ENCODE measurements around the gene SACS. TPM values are rescaled to one million over a fixed set of nuclear protein-coding genes. Genes with fewer than 3 reads are reported as not detected.

The SACS gene
- polyA plus RNA-seq, 3 donors = 1.7 to 2.7 (median 2.2) TPM

GRCh38 chr13:23359882-23360281 is 73.6 kb downstream of the SACS start:
- H3K4me3 Mint-ChIP-seq = no peak overlapping the region
- no peak overlapping the region for H2AFZ ChIP-seq (ENCODE audit: insufficient read depth, low read depth, low read length, poor library complexity, severe bottlenecking)
- H3K36me3 ChIP-seq (replicated peaks in 1 of 2; ENCODE audit: control insufficient read depth in 1 of 2, insufficient read depth in 2 of 2, low read length in 2 of 2) = peaks cover 25 to 77% of the 10 kb centered on the region in 2 donors
- H3K4me1 ChIP-seq (ENCODE audit: control insufficient read depth in 1 of 2, insufficient read depth in 2 of 2, low read length in 2 of 2) = no peaks in the 10 kb centered on the region
- H3K4me3 ChIP-seq (replicated peaks in 1 of 3; ENCODE audit: low read depth in 2 of 3, low read length in 3 of 3) = no peak overlapping the region
- H3K9me3 Mint-ChIP-seq = no peaks in the 10 kb centered on the region
- H3K79me2 ChIP-seq (ENCODE audit: insufficient read depth, low read length) = no peaks in the 10 kb centered on the region
- H3K27me3 Mint-ChIP-seq (ENCODE audit: low read depth in 3 of 3) = peaks cover 0 to 3% (median 0%) of the 10 kb centered on the region in 3 donors
- peaks cover 60 to 67% of the 10 kb centered on the region in 2 donors for H3K36me3 Mint-ChIP-seq
- no peak overlapping the region for H3K9ac ChIP-seq (ENCODE audit: insufficient read depth, low read length, poor library complexity, severe bottlenecking)
- no peaks in the 10 kb centered on the region for H4K20me1 ChIP-seq (ENCODE audit: insufficient read depth, low read length)
- no peak overlapping the region for H3K27ac Mint-ChIP-seq
- H3K27me3 ChIP-seq (ENCODE audit: control insufficient read depth in 2 of 2, insufficient read depth in 2 of 2, low read length in 2 of 2) = no peaks in the 10 kb centered on the region
- WGBS (ENCODE audit: insufficient coverage) = no CpG with 5 or more reads among the region's 1 CpG
- H3K4me2 ChIP-seq (replicated peaks; ENCODE audit: extremely low read depth, low read length, poor library complexity, severe bottlenecking) = no peak overlapping the region
- DNase-seq = no peak
- H3K4me1 Mint-ChIP-seq = no peaks in the 10 kb centered on the region
- TF ChIP-seq CTCF (IDR thresholded peaks at IDR 0.05) = no peak
- no peaks in the 10 kb centered on the region for H3K9me3 ChIP-seq (replicated peaks in 1 of 2; ENCODE audit: control insufficient read depth in 1 of 2, insufficient read depth in 1 of 2, low read length in 2 of 2)
- no peak overlapping the region for H3K27ac ChIP-seq (ENCODE audit: low read depth in 1 of 2, low read length in 2 of 2)
- intact Hi-C loops (cut with micrococcal nuclease) = no loop called here

GRCh38 chr13:23357349-23357748 is 76.2 kb downstream of the SACS start:
- intact Hi-C loops (cut with micrococcal nuclease) = no loop called here
- H4K20me1 ChIP-seq (ENCODE audit: insufficient read depth, low read length) = no peaks in the 10 kb centered on the region
- H3K4me1 ChIP-seq (ENCODE audit: control insufficient read depth in 1 of 2, insufficient read depth in 2 of 2, low read length in 2 of 2) = no peaks in the 10 kb centered on the region
- H2AFZ ChIP-seq (ENCODE audit: insufficient read depth, low read depth, low read length, poor library complexity, severe bottlenecking) = no peak overlapping the region
- no peak overlapping the region for H3K4me3 Mint-ChIP-seq
- H3K27ac ChIP-seq (ENCODE audit: low read depth in 1 of 2, low read length in 2 of 2) = no peak overlapping the region
- H3K9me3 Mint-ChIP-seq = no peaks in the 10 kb centered on the region
- H3K27ac Mint-ChIP-seq = no peak overlapping the region
- WGBS (ENCODE audit: insufficient coverage) = no CpG with 5 or more reads among the region's 1 CpG
- no peak overlapping the region for H3K9ac ChIP-seq (ENCODE audit: insufficient read depth, low read length, poor library complexity, severe bottlenecking)
- peaks cover 59 to 68% of the 10 kb centered on the region in 2 donors for H3K36me3 Mint-ChIP-seq
- no peaks in the 10 kb centered on the region for H3K79me2 ChIP-seq (ENCODE audit: insufficient read depth, low read length)
- DNase-seq = no peak
- H3K9me3 ChIP-seq (replicated peaks in 1 of 2; ENCODE audit: control insufficient read depth in 1 of 2, insufficient read depth in 1 of 2, low read length in 2 of 2) = no peaks in the 10 kb centered on the region
- H3K27me3 Mint-ChIP-seq (ENCODE audit: low read depth in 3 of 3) = peaks cover 0 to 3% (median 0%) of the 10 kb centered on the region in 3 donors
- H3K36me3 ChIP-seq (replicated peaks in 1 of 2; ENCODE audit: control insufficient read depth in 1 of 2, insufficient read depth in 2 of 2, low read length in 2 of 2) = peaks cover 21 to 78% of the 10 kb centered on the region in 2 donors
- H3K4me2 ChIP-seq (replicated peaks; ENCODE audit: extremely low read depth, low read length, poor library complexity, severe bottlenecking) = no peak overlapping the region
- no peak for TF ChIP-seq CTCF (IDR thresholded peaks at IDR 0.05)
- no peak overlapping the region for H3K4me3 ChIP-seq (replicated peaks in 1 of 3; ENCODE audit: low read depth in 2 of 3, low read length in 3 of 3)
- H3K4me1 Mint-ChIP-seq = no peaks in the 10 kb centered on the region
- H3K27me3 ChIP-seq (ENCODE audit: control insufficient read depth in 2 of 2, insufficient read depth in 2 of 2, low read length in 2 of 2) = no peaks in the 10 kb centered on the region
